ENCODE results near the gene MED25. TPM values are rescaled to one million over a fixed set of nuclear protein-coding genes. Genes with fewer than 3 reads are reported as not detected.

MED25 gene
- polyA plus RNA-seq, 1 donor from 2014 or later, result 18.9 TPM

- no peak overlapping the region for H3K9ac ChIP-seq (ENCODE audit: low read length)
- H3K4me3 ChIP-seq (ENCODE audit: low read length), result no peak overlapping the region
- TF ChIP-seq MXI1 (conservative IDR thresholded peaks at IDR 0.05; ENCODE audit: poor library complexity, severe bottlenecking) (no peak), TAF1 (IDR thresholded peaks at IDR 0.05; ENCODE audit: low read depth) (no peak), RAD21 (conservative IDR thresholded peaks at IDR 0.05) (no peak), POLR2AphosphoS5 (IDR thresholded peaks at IDR 0.05) (no peak), EZH2 (IDR thresholded peaks at IDR 0.05; ENCODE audit: borderline replicate concordance, insufficient read depth, low read length, poor library complexity, severe bottlenecking) (no peak), SMC3 (conservative IDR thresholded peaks at IDR 0.05; ENCODE audit: poor library complexity) (no peak), CTCF (IDR thresholded peaks at IDR 0.05; ENCODE audit: poor library complexity, severe bottlenecking) (no peak), REST (IDR thresholded peaks at IDR 0.05; ENCODE audit: borderline replicate concordance) (no peak), EP300 (conservative IDR thresholded peaks at IDR 0.05; ENCODE audit: poor library complexity, severe bottlenecking) (no peak)
- H3K27ac ChIP-seq (ENCODE audit: low read length), result no peak overlapping the region
- no peaks in the 10 kb centered on the region for H3K9me3 ChIP-seq (ENCODE audit: low read length)
- H4K20me1 ChIP-seq (ENCODE audit: insufficient read depth), result no peaks in the 10 kb centered on the region
- H3K4me2 ChIP-seq (ENCODE audit: low read length), result no peak overlapping the region
- H3K9me2 ChIP-seq (ENCODE audit: insufficient read depth, low read length), result no peaks in the 10 kb centered on the region
- H3K27me3 ChIP-seq (ENCODE audit: insufficient read depth, low read depth, low read length), result no peaks in the 10 kb centered on the region
- no peak overlapping the region for H2AFZ ChIP-seq (ENCODE audit: low read depth, low read length)
- H3K79me2 ChIP-seq (replicated peaks; ENCODE audit: insufficient read depth, low read length), result no peaks in the 10 kb centered on the region
- H3F3A ChIP-seq (ENCODE audit: insufficient read depth, low read length, poor library complexity, severe bottlenecking), result no peaks in the 10 kb centered on the region
- H3K36me3 ChIP-seq (ENCODE audit: insufficient read depth, low read length), result no peaks in the 10 kb centered on the region
Observed at GRCh38 chr19:49802836-49803528, 15.1 kb upstream of the MED25 start.

DNA sequence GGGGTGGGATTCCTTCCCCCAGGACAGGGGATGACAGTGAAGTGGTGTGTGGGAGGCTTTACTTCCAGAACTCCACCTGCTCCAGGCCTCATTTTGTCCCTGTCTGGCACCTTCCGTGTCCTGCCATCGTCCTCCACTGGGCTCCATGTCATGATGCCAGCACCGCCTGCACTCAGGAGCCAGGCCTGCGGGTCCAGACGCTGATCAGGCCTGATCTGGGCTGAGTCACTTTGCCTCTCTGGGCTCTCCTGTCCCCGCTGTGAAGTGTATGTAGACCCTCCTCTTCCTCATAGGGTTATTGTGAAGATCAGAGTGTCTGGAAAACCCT, 14.6 kb upstream of the MED25 start:
- Histone ChIP-seq H3K27ac (ENCODE audit: low read length) (no peak overlapping the region), H3K9me3 (ENCODE audit: low read length) (no peaks in the 10 kb centered on the region), H3F3A (ENCODE audit: insufficient read depth, low read length, poor library complexity, severe bottlenecking) (no peaks in the 10 kb centered on the region), H4K20me1 (ENCODE audit: insufficient read depth) (no peaks in the 10 kb centered on the region), H3K79me2 (replicated peaks; ENCODE audit: insufficient read depth, low read length) (no peaks in the 10 kb centered on the region), H3K4me3 (ENCODE audit: low read length) (no peak overlapping the region), H3K9me2 (ENCODE audit: insufficient read depth, low read length) (no peaks in the 10 kb centered on the region), H2AFZ (ENCODE audit: low read depth, low read length) (no peak overlapping the region), H3K9ac (ENCODE audit: low read length) (no peak overlapping the region), H3K4me2 (ENCODE audit: low read length) (no peak overlapping the region), H3K27me3 (ENCODE audit: insufficient read depth, low read depth, low read length) (no peaks in the 10 kb centered on the region), H3K36me3 (ENCODE audit: insufficient read depth, low read length) (no peaks in the 10 kb centered on the region)
- TF ChIP-seq REST (IDR thresholded peaks at IDR 0.05; ENCODE audit: borderline replicate concordance) (no peak), EP300 (conservative IDR thresholded peaks at IDR 0.05; ENCODE audit: poor library complexity, severe bottlenecking) (no peak), EZH2 (IDR thresholded peaks at IDR 0.05; ENCODE audit: borderline replicate concordance, insufficient read depth, low read length, poor library complexity, severe bottlenecking) (no peak), SMC3 (conservative IDR thresholded peaks at IDR 0.05; ENCODE audit: poor library complexity) (no peak), TAF1 (IDR thresholded peaks at IDR 0.05; ENCODE audit: low read depth) (no peak)
